Left ventricle myocardium superior (tissue), 1 donor: ENCODE results near the gene CDK3. TPM values are rescaled to one million over a fixed set of nuclear protein-coding genes. Genes with fewer than 3 reads are reported as not detected.
A peak's percentile ranks its signal among the peaks of the same experiment; 100 is the strongest.

Source experiments
- ATAC-seq: fragments of 200-7000 bp; cut with Tn5 transposase; one replicate; pipeline ENCODE4 v1.9.1; 2020; ENCODE audit warnings: mild to moderate bottlenecking, moderate library complexity
- DNase-seq: peaks from one replicate; pipeline ENCODE4 v3.0.0-alpha.2; 2020
- intact Hi-C: fragments of 100-400 bp; cut with micrococcal nuclease; formaldehyde crosslinking; loops from one replicate; pipeline ENCODE4 v1.11.0; 2022
- total RNA-seq: library from RNA; stranded (reverse); fragmentation: NEBNext Ultra II Directional; extraction: Animal tissue kit (Norgen Biotek cat#: 25700); gene quantifications from one replicate; pipeline ENCODE4 v1.2.1, GENCODE V29; 2021
- donor health status: DM: no; HTN: yes; CAD: no; lungs with severe emphysema.

The CDK3 gene
- total RNA-seq, 1 donor from 2014 or later: 2.6 TPM

- intact Hi-C loops: loop anchor here (10.0 kb wide), 1 partner anchor 104 kb away; the partner anchor contains the start of gene MRPL38
- ATAC-seq: no peak
- no peak for DNase-seq
These were observed 8.2 kb downstream of the CDK3 start for GRCh38 chr17:76008630-76009425.

DNA sequence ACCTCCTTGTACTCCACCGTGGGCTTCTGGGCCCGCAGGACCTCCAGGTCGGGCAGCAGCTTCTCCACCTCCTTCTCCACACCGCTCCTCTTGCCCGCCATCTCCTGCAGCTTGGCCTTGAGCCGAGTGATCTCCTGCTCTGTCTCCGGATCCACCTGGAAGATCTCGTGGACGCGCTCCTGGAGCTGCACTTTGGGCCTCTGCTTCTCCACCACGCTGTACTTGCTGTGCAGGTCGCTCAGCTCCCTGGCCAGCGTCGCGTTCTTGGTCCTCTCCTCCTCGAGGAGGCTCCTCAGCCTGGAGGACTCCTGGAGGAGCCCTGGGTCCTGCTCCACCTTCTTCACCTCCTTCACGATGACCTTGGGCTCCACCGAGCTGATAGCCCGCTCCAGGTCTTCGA is 8.8 kb downstream of the CDK3 start:
- intact Hi-C loops: loop anchor here (10.0 kb wide), 1 partner anchor 105 kb away; the partner anchor contains the start of gene MRPL38
- DNase-seq: no peak
- ATAC-seq: no peak

- DNase-seq (no peak), ATAC-seq (no peak)
- intact Hi-C loops: loop anchor here (10.0 kb wide), 1 partner anchor 105 kb away; the partner anchor contains the start of gene MRPL38
These were observed 9.5 kb downstream of the CDK3 start for GRCh38 chr17:76009969-76010661.

GRCh38 chr17:76011951-76012350 is 11.3 kb downstream of the CDK3 start:
- ATAC-seq: no peak
- intact Hi-C loops: no loop called here
- no peak for DNase-seq

- ATAC-seq (no peak), DNase-seq (no peak)
- intact Hi-C loops: no loop called here
These were observed 12.8 kb downstream of the CDK3 start for GRCh38 chr17:76013377-76013932.

DNA sequence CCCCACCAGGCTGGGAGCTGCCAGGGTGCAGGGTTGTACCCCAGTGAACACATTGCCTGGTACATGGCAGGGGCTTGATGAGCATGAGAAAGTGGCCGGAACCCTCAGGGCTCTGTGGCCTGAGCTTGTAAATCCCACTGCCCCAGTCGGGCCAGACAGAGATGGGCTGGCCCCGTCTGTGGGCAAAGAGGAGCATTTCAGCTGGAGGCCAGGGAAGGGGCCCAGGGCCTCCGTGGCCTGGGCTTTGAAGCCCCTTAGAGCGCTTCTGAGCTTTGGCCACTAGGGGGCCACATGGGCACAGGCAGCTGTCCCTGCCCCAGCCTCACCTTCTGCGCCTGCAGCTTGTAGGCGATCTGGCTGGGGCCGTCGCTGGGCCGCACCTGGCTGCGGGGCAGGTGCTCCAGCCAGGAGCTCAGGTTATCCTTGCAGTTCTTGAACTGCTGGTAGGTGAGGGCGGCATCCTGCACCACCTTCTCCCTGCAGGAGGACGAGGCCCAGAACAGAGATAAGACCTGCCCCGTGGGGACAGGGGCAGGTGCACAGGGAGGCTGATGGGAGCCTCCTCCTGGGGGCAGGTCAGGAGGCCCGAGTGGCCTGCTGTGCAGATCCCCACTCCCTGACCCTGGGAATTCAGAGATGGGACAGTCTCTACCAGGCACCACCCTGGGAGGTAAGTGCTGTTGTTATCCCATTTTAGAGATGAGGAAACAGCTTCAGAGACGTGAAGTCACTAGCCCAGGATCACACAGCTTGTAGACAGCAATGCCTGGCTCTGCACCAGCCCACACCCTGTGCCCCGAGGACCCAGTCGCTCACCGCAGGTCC is 13.7 kb downstream of the CDK3 start:
- ATAC-seq (peak; percentile 86), DNase-seq (peak; percentile 81)
- intact Hi-C loops: no loop called here

DNA sequence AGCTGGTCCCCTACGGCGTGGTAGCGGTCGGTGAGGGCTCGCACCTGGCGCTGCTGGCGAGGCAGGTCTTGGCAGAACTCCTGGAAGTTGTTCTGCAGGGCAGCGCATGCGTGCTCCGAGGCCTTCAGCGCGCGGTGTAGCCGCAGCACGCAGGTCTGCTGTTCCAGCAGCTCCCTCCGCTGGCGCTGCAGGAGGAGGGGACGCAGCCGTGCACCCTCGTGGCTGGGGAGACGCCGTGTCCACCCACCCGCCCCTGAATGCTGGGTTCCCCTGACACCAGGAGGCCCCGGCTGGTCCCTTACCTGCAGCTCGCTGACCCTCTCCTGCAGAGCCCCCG is 14.2 kb downstream of the CDK3 start:
- no peak for DNase-seq
- intact Hi-C loops: no loop called here
- ATAC-seq: peak; percentile 10

DNA sequence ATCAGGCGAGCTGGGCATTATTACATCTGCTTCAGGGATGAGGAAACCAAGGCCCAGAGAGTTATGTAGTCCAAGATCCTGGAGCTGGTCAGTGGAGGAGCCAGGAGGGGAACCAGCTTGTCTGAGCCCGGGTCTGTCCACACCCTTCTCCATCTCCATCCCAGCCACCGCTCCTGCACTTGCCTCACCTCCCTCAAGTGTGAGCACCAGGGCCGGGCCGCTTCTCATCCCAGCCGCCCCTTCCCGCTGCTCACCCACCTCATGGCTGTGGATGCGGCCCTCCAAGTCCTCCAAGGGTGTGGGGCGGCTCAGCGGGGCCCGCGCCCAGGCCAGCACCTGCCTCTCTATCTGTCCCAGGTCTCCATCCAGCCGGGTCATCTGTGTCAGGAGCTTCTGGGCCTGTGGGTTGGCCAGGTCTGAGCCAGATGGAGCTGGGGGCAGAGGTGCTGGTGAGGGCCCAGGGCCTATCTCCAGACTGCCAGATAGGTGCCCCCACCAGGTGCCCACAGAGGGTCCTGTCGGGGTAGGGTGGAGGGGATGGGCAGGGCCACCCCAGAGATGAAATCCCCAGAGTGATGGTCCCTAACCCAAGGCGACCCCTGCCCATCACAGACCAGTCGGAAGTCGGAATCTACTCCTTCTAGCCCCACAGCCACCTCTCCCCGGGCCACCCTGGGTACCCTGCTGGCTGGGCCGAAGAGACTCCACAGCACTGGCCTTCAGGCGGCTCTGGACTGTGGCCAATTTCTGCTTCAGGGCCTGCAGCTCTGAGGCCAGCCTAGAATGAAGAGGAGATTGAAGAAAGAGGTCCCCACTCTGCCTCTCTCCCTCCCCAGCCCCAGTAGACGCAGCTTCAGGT is 17.1 kb downstream of the CDK3 start:
- intact Hi-C loops: no loop called here
- ATAC-seq: no peak
- no peak for DNase-seq

DNA sequence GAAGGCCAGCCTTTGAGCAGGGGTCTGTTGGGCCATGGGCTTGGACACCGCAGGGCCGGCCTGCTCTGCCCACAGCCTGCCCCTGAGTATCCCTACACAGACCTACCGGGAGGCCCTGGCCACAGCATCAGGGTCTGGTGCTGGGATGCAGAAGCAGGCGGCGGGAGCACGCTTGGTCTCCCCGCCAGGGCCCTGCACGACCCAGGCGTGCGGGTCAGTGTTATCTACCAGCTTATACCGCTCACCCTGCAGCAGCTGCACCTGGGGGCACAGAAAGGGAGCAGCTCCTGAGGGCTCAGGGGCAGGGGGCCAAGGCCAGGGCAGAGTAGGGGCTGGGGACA is 17.7 kb downstream of the CDK3 start:
- intact Hi-C loops: no loop called here
- ATAC-seq (no peak), DNase-seq (no peak)

- intact Hi-C loops: no loop called here
- ATAC-seq (no peak), DNase-seq (no peak)
These were observed 18.1 kb downstream of the CDK3 start for GRCh38 chr17:76018801-76019200.

- intact Hi-C loops: no loop called here
- ATAC-seq: no peak
- no peak for DNase-seq
These were observed 19.3 kb downstream of the CDK3 start for GRCh38 chr17:76019833-76020467.

GRCh38 chr17:76022285-76022684 is 21.6 kb downstream of the CDK3 start:
- no peak for DNase-seq
- ATAC-seq: no peak
- intact Hi-C loops: no loop called here

DNA sequence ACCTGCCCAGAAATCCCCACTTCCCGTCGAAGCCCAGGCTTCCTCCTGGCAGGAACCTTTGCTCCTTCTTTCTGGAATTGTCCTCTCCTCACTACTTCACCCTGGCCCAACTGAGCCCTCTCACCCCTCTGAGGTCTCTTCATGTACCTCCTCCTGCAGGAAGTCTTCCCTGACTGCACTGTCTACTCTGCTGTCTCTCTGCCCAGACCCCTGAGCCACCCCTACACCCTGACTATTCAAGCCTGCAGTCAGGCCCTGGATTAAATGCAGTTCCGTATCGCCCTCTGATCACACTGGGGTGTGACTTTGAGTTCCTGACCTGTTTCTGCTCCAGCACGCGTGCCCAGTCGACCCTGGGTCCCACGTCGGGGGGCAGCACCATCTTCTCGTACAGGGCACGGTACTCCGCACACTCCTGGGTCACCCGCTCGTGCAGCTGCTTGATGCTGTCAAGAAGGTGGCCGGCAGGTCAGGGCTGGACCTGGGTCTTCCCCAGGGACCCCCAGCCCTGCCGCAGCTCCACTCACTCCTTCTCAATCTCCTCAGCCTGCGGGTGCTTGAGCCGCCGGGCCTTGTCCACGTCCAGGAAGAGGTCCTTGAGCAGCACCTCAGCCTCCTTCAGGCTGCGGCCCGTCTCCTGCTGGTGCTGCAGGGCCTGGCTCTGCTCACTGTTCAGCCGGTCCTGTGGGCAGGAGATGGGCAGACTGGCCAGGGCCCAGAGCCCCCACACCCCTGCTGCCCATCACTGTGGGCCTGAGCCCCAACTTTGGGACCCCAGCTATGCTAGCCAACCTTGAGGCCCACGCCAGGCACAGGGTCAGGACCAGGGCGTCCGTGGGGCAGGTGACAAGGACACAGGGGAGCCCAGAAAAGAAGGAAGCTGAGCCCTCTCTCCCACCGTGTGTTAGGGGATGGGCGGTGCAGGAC is 22.6 kb downstream of the CDK3 start:
- intact Hi-C loops: no loop called here
- DNase-seq (no peak), ATAC-seq (no peak)

DNA sequence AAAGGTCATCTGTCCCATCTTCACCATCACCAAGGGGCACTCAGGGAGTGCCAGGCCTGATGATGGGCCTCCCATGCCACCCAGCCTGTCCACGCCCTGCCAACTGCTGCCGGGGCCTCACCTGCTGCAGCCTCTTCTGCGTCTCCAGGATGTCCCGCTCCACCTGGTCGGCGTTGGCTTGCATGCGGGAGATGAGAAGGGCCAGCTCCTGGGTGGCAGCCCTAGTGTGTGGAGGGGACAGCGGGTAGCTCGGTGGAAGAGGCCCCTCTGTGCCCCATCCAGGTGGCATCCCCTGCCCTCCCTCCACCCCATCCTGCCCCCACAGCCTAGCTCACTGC is 23.2 kb downstream of the CDK3 start:
- ATAC-seq (no peak), DNase-seq (no peak)
- intact Hi-C loops: no loop called here

DNA sequence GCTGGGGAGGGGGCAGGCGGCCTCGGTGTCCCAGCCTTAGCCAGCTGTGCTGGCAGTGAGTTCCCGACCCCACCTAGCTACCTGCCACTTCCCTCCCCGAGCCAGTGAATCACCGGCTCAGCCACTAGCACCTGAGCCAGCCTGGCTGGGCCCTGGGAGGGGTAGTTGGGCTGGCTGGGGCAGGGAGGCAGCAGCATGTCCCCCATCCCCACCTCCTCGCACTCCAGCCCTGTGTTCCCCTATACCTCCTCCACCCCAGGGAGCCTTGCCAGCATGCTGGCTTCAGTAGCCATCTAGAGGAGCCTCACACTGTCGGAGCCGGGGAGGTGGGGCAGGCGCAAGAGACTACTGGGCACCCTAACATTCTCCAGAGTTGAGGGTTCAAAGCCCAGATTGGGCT is 23.7 kb downstream of the CDK3 start:
- intact Hi-C loops: no loop called here
- DNase-seq (no peak), ATAC-seq (no peak)

DNA sequence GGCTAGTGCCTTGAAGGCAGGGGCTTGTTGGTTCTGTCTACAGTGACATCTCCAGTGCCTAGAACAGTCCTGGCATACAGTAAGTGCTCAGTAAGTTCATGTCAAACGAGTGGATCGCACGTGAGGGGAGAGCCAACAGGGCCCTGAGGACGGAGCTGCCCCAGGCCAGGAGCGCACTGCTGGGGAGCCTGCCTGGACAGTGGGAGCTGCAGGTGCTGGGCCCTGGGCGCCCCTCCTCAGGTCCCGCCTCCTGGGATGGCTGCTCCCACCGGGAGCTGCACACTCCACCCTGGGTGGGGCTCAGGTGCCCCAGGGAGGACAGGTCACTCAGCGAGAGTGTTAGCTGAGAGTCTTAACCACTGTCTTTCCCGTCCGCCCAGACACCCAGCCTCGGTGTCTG is 24.6 kb downstream of the CDK3 start:
- ATAC-seq: no peak
- no peak for DNase-seq
- intact Hi-C loops: no loop called here

- ATAC-seq (no peak), DNase-seq (no peak)
- intact Hi-C loops: no loop called here
These were observed 26.1 kb downstream of the CDK3 start for GRCh38 chr17:76026714-76027158.
